Non-pigmented ciliary epithelial cell (primary cell): ENCODE results near the gene DOCK2.

Experiments used
- DNase-seq: peaks from one replicate; pipeline ENCODE4 v3.0.0-alpha.2; 2010; ENCODE audit warnings: low read depth

DOCK2 gene

DNA sequence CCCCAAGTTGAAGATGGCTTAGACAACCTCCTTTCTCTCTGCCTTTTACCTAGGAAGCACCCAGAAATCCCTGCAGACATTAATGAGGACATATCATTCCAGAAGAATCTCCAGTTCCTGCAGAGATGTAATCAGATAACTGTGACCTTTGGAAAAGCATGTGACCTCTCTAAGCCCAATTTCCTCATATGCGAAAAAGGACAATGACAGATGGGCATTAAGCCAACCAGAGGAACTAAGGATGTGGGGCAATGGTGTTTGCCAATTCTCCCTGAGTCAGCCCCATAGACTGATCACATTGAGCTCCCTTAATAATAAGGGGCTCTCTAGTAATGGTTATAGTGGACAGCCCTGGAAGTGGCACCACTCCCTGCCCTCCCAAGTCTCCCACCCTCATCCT lies 458.6 kb downstream of the DOCK2 start:
- DNase-seq = no peak

DNA sequence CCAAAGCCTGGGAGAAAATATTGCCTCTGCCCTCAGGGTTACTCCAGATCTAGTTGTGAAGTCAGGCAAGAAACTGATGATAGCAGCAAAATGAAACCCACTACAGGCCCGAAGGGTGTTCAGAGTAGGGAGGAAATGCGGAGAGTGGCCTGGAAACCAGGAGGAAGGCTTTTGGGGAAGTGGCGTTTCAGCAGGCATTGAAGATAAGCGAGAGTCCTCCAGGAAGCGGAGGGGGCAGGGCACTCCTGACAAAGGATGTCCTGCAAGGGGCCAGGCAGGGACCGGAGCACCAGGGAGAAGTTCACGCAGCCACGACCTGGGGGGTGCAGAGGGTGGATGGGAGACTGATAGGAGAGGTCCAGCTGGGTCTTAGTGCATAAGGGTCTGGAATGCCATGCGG lies 460.9 kb downstream of the DOCK2 start:
- no peak for DNase-seq

DNA sequence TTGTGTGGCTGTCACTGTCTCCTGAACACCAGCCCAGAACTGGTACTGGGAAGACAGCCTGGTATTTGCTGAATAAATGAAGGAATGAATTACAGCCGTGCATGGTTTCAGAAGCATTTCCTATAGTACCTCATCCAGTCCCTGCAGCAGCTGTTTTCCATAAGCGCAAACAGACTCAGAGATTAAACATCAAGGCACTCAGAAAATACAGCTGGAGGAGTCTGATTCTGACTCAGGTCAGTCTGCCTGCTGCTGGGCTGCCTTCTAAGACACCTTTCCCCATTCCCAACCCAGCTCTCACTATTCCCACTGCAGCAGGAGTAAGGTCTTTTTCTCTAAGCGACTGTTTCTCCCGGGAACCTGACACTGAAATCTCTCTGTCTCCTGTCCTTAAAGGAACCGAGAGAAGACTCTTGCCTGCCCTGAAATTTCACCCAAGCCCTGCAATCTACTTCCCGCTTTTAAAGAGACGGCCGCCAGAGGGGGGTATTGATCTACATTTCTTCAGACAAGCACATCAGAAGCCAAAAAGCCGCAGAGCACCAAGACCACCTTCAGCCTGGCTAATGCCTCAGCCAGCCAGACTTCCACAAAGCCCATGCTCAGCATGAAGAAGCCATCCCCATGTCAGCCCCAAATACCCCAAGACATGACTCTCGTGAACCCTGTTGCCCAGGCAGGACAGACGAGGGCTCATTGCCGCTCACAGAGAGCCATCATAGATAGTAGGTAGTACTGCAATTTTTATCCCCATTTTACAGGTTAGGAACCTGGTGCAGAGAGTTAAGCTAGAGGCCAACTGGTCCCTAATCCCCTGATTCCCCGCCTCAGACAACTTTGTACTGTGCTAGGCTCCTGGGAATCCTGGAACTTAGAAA lies 463.2 kb downstream of the DOCK2 start:
- DNase-seq = peak; percentile 30

DNA sequence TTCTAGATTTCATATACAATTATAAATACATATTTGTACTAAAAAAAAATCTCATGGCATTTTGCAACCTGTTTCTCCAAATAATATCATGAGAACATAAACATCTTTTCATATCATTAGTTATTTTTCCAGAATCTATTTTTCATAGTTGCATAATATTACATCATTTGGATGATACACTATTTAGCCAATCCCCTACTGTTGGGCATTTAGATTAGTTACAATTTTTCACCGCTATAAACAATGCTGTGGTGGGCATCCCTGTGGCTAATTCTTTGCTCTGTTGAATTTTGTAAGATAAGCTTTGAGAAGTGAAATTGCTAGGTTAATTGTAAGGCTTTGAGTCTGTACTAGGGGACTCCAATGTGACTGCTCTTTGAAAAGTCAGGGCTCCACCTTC lies 466.4 kb downstream of the DOCK2 start:
- DNase-seq = no peak

DNA sequence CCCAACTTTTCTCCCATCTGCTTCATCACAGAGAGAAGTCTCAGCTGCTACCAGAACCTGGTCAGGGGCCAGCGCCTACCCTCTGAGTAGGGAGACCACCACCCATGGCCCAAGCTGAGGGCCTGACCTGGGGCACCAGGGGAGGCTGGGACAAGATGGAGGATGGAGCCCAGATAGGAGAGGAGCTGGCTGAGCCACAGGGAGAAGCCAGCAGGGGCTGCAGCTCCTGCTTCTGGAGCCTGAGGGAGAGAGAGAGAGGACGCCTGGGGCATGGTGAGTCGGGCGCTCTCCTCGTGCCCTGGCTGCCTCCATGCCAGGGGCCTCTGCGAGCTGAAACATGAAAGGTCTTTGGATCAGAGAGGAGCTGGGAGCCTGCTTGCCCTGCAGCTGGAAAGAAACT lies 467.2 kb downstream of the DOCK2 start:
- DNase-seq = no peak

DNA sequence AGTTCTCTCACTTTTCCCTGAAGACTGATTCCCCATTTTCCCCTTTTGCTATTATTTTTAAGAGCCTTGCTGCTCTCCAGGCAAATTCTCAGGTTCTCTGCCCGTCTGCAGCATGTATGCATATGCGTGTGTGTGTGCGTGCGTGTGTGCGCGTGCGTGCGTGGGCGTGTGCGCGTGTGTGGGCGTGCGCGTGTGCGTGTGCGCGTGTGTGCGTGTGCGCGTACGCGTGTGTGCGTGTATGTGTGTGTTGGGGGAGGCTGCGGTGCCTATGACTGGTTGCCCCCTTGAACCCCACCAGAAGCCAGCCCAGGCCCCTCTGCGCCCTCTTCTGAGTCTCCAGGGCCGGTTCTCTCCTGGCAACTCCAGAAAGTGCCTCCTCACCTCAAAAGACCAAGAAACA lies 467.6 kb downstream of the DOCK2 start:
- no peak for DNase-seq

DNA sequence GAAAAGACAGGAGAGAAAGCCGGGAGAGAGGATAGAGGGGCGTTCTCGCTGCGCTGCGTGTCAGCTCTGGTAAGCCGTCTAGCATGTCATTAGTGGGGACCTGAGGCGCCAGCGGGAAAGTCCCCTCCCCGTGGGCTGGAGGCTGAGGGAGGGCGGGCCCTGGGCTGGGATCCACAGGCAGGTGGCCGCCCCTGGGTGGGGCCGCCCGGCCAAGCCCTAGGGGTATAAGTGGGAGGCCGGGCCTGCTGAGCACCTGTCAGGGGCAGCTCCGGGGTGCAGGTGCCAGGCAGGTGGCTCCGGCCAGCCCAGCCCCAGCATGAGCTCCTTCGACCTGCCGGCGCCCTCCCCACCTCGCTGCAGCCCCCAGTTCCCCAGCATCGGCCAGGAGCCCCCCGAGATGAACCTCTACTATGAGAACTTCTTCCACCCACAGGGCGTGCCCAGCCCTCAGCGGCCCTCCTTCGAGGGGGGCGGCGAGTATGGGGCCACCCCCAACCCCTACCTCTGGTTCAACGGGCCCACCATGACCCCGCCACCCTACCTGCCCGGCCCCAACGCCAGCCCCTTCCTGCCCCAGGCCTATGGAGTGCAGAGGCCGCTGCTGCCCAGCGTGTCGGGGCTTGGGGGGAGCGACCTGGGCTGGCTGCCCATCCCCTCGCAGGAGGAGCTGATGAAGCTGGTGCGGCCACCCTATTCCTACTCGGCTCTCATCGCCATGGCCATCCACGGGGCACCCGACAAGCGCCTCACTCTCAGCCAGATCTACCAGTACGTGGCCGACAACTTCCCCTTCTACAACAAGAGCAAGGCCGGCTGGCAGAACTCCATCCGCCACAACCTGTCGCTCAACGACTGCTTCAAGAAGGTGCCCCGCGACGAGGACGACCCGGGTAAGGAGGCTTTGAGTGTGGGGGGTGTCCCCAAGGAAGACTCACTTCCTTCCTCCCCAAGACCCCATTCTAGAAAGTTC lies 468.9 kb downstream of the DOCK2 start, which contains the start of gene FOXI1:
FOXI1 (plus strand) TSS at position 256 of the 970 bp plus-strand sequence; CDS start at position 317, 61 bp downstream.
- no peak for DNase-seq

DNA sequence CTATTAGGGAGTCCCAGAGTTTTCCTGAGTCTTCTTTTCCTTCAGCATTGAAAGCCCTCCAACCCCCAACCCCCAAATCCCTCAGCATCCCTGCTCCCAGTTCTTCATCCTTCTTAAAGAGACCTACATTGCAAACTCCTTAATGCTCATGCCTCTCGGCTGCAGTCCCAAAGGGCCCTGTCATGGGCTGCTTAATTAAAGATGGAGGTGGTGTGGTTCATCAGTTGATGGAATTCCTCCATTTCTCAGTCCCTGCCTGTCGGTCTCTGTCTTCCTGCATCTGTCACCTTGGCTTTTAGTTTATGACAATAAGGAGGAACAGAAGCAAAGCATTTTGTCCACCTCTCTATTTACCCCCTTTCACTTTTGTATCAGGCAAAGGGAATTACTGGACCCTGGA lies 470.6 kb downstream of the DOCK2 start:
- no peak for DNase-seq

DNA sequence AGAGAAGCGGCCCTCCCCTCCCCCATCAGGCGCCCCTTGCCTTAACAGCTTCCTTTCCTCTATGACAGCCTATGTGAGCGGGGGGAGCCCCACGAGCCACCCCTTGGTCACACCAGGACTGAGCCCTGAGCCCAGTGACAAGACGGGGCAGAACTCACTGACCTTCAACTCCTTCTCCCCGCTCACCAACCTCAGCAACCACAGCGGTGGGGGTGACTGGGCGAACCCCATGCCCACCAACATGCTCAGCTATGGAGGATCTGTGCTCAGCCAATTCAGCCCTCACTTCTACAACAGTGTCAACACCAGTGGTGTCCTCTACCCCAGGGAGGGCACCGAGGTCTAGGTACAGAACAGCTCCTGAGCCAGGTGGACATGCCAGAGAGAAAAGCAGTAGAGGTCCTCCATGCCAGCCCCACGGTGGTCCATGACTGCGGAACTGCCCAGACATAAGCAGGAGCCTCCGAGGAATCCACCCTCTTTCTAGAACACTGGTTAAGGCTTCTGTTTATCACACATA lies 471.3 kb downstream of the DOCK2 start:
- no peak for DNase-seq

DNA sequence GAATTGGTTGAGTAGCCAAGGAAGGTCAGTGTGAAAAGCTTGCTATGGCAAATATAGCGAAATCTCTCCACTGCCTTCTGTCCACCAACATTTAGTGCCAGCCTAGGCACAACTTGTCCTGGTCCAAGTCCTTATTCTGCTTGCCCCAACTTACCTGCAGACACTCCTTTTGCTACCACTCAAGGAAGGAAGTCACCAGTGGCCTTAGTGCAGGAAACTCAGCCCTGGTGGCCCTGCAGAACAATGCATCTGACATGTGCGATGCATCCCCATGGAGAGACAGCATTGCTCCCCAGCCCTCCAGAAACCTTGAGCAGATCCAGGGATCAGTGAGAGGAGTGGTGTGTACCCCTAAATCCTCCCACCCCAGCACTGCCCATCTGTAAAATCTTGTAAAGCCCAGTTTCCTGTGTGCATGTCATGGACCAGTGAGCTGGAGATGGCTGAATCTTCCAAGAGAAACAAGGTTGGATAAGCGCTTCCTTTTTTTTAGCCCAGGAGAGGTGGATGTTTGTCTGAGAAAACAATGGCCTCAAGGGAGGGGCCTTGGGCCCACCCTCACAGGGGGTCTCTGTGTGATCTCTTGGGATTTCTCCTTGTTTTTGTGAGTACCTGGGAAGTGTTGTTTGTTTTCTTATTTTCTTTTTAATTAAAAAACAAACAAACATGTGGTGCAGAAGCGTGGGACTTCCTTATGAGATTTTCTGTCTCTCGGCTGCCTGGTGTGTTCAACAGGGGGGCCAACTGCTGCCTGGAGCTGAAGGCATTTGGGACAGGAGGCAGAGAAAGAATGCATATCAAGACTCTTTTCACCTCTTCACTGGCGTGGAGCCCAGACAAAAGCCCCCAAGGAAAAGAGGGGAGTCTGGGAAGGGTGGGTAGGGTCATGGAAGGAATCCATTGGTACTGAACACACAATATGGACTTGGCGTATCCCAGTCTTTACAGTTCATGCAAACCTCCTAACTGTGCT lies 472.3 kb downstream of the DOCK2 start:
- no peak for DNase-seq

DNA sequence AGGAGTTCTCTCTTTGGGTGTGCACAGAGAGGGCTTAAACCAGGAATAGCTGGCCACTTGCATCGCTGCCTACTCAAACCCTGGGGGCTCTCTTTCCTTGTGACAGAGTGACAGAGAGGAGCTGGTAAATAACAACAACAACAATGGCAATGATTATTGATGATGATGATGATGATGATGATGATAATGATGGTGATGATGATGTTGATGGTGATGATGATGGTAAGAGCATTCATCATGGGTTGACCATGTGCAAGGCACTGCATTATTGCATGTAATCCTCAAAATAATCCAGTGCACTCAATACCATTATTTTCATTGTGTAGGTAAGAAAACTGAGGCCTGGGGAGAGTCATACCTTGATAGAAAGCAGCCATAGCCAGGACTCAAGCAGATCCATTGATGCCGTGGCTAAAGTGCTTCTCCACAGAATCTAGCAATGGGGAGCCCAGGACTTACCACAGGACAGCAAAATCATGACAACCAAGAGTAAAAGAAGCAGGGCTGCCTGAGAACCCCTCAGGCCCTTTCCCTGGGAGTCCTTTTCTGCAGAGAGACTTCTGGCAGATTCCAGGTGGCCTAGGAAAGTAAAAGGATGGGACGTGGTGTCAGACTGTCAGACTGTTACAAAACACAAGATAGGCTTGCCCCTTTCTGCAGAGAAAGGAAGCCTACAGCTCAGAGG lies 473.5 kb downstream of the DOCK2 start:
- DNase-seq = no peak

DNA sequence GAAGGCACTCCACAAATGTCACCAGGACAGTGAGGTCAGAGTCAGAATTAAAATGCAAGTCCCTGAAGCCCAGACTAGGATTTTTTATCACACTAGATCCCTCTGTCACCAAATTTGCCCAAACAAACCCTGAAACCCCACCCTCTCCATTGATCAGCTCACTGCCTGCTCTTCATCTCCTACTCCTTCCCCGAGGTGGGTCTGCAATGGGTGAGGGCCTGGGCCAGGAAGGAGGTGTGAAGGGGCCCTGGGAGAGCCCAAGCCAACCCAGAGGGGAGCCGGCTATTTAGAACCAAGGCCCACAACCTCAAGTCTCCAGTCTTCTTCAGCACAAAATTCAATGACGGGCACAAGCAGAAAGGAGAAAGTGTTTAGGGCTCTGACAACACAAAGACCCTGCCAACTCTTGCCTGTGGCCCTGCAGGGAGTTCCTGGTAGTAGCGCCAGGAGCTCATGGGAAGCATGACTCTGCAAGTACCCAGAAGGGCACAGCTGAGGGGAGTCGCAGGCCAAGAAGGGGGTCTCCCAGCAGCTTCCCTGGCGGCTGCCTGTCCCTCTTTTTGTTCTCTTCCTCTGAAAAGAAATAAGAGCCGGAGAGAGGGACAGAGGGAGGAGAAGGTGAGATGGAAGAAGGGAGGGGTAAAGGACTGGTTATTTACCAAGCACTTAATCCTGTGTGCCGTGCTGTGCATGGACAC lies 474.2 kb downstream of the DOCK2 start:
- DNase-seq = no peak

DNA sequence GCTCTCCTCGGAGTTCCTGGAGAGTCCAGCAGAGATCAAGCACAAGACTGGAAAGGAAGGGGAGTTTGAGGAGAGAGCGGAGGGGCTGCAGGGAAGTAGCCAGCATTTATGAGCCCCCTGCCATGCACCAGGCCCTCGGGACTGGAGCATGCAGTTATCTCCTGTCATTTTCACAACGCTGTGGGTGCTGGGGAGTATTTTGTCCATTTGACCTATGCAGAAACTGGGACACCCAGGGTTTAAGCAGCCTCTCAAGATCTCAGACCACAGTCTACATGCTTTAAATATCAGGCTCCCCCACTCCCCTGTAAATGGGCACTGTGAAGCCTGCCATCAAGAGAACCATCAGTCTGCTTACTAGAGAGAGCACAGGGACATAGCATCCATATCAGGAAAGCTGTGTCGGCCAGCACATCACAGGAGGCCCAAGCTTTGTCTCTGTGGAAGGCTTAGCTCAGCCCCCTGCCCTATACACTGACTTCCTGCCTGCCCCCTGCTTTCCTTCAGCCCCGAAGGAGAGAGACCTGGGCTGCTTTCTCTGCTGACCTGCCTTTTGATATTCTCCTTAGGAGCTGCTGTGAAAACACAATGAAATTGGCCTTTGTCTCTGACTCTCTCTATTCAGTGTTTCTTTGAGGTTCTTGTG lies 475.9 kb downstream of the DOCK2 start:
- no peak for DNase-seq

DNA sequence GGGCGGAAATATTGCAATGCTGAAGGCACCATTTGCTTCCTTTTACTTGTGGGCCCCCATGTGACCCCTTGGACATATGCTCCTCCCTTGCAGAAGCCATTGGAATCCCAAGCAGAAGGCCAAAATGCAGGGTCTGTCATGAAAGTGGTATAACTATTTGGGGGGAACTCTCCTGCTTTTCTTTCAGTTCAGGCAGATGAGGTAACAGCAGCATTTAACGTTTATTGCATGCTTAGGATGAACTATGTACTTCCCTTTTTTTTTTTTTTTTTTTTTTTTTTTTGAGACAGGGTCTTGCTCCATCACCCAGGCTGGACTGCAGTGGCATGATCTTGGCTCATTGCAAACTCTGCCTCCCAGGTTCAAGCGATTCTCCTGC lies 476.4 kb downstream of the DOCK2 start:
- no peak for DNase-seq

DNA sequence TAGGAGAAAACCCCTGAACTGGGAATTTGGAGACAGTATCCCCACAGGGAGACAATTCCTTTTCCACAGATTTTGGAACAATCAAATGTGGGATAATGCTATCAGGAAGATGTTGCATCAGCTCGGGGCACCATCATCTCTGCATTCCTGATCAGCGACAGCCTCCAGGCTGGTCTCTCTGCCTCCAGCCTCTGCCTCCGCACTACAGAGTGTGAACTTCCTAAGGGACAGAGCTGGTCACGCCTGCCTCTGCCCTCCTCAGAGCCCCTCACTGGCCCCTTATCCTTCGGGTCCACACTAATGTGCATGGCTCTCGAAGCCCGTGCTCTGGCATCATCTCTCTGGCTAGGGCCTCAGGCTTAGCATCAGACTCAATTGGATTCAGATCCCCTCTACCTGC lies 477.2 kb downstream of the DOCK2 start:
- DNase-seq = no peak

DNA sequence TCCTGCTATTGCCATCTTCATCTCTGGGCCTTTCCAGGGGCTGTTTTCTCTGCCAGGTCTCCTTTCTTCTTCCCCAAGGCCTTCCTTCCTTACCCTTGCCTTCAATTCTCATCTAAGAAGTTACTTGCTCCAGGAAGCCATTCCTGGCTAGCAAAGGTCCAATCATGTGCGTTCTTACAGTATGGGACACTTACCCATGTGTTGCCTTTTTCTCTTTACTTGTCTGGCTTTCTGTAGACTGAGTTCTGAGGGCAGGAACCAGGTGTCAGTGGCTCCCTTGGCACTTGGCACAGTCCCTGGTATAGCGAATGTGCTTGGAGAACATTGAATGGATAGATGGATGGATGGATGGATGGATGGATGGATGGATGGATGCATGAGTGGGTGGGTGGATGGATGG lies 478.9 kb downstream of the DOCK2 start:
- DNase-seq = no peak

DNA sequence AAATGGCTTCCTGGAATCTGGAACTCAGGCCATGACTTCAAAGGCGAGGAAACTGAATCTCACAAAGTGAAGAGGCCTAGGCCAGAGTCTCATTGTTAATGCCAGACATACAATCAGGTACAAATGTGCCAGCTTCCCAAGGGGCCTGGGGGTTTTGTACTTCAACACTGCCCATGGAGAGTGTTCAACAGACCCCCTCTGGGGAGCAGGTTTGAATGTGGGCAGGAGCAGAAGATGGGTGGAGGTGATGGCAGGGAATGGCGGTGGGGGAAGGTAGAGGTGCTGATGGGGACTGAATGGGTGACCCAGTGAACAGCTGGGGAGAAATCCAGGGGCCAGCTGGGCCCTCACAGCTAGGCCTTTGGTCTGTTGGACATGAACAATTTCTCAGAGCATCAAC lies 480.7 kb downstream of the DOCK2 start:
- DNase-seq = no peak

DNA sequence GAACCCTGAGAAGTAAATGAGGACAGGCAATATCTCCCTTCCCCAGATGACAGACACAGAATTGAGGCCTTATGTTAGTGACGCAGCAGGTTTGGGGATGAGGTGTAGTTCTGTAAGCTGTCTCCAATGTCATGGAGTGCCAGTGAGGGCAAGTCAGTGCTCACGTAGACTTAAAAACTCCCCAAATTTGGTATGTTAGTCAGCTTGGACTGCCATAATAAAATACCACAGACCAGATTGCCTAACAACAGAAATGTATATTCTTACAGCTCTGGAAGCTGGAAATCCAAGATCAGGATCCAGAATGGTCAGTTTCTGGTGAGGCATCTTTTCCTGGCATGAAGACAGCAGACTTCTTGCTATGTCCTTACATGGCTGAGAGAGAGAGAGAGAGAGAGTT lies 483.5 kb downstream of the DOCK2 start:
- no peak for DNase-seq

DNA sequence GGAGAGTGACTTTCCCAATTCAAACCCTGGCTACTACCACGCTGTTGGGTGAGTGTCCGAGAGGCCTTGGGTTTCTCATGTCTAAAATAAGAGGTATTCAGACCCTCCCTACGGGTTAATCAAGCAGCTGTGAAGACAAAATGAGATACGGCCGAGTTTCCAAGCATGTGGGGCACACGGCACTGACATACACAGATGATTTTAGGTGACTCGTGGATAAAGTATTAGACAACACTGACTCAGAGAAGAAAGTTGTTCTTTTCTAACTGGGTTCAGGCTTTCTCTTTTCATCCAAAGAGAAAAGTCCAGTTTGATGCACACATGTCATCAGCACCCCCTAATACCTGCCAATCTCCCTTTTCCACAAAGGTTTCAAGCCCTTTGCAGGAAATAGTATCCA lies 484.2 kb downstream of the DOCK2 start:
- no peak for DNase-seq

DNA sequence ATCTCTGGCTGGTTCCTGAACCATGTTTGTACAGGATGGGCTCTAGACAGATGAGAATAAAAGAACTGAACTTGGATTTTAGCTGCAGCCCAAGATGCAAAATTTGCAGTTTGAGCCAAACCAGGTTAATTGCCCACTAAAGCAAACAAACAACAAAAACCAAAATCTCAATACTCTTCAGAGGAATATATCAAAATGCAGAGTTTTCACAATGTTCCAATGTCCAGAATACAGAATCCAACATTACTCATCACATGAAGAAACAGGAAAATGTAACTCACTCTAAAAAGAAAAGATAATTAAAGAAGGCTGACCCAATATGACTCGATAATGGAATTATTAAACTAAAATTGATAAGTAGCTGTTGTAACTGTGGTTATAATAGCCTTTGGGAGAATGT lies 489.0 kb downstream of the DOCK2 start:
- no peak for DNase-seq
